Nephron (organoid): Measurements from ENCODE around the gene PGLYRP3.
A peak's percentile ranks its signal among the peaks of the same experiment; 100 is the strongest.

Experiments used
- H3K27ac Mint-ChIP-seq, 3 experiments: 2 replicates each; pipeline ENCODE4 v1.8.0; 2020; ENCODE audit warnings: mixed read lengths in 3 of 3, mild to moderate bottlenecking in 2 of 3, moderate library complexity in 1 of 3
- H3K27me3 Mint-ChIP-seq: 2 replicates; pipeline ENCODE4 v1.8.0; 2021; ENCODE audit warnings: low read depth, mild to moderate bottlenecking, moderate library complexity, mixed read lengths
- H3K36me3 Mint-ChIP-seq: 2 replicates; pipeline ENCODE4 v1.8.0; 2020; ENCODE audit warnings: low read depth, mixed read lengths
- H3K4me1 Mint-ChIP-seq: 2 replicates; pipeline ENCODE4 v1.8.0; 2020; ENCODE audit warnings: mixed read lengths
- H3K4me3 Mint-ChIP-seq, 3 experiments: 2 replicates each; pipeline ENCODE4 v1.8.0; 2020; ENCODE audit warnings: mild to moderate bottlenecking in 3 of 3, mixed read lengths in 3 of 3, moderate library complexity in 2 of 3
- H3K9me3 Mint-ChIP-seq: 2 replicates; pipeline ENCODE4 v1.8.0; 2020; ENCODE audit warnings: mixed read lengths
- CTCF ChIP-seq, 3 experiments: fragments of 200-600 bp; sonication (generic); IDR thresholded peaks; one replicate each; pipeline ENCODE4 v1.5.0; 2021; ENCODE audit warnings: antibody characterized with exemption in 3 of 3; ENCODE audit not compliant: unreplicated experiment in 3 of 3

The PGLYRP3 gene

GRCh38 chr1:153312570-153313186 is at the start of gene PGLYRP3:
PGLYRP3 (minus strand) TSS chr1:153312952; CDS start chr1:153310665, 2,287 bp downstream.
- H3K27ac Mint-ChIP-seq, result no peak within 1 kb of the TSS
- no peak within 1 kb of the TSS for H3K4me3 Mint-ChIP-seq
- H3K27me3 Mint-ChIP-seq, result peaks cover 7% of the 10 kb centered on the region
- peaks cover 20% of the 10 kb centered on the region for H3K9me3 Mint-ChIP-seq
- H3K4me1 Mint-ChIP-seq, result no peaks in the 10 kb centered on the region
- no peak for TF ChIP-seq CTCF (IDR thresholded peaks at IDR 0.05; ENCODE audit: unreplicated experiment in 3 of 3)
- no peaks in the 10 kb centered on the region for H3K36me3 Mint-ChIP-seq

GRCh38 chr1:153362187-153362775 is 49.5 kb upstream of the PGLYRP3 start:
- Mint-ChIP-seq H3K36me3 (no peaks in the 10 kb centered on the region), H3K27ac (peak overlapping the region in 2 of 3 experiments; percentile 27 to 73), H3K9me3 (no peaks in the 10 kb centered on the region), H3K4me3 (no peak overlapping the region), H3K27me3 (peaks cover 13% of the 10 kb centered on the region), H3K4me1 (no peaks in the 10 kb centered on the region)
- TF ChIP-seq CTCF (IDR thresholded peaks at IDR 0.05; ENCODE audit: unreplicated experiment in 3 of 3), result no peak

GRCh38 chr1:153361480-153362109 is 48.8 kb upstream of the PGLYRP3 start:
- no peaks in the 10 kb centered on the region for H3K4me1 Mint-ChIP-seq

GRCh38 chr1:153360592-153361479 is 48.1 kb upstream of the PGLYRP3 start:
- Mint-ChIP-seq H3K36me3 (no peaks in the 10 kb centered on the region), H3K4me3 (no peak overlapping the region), H3K27me3 (peaks cover 9% of the 10 kb centered on the region), H3K9me3 (no peaks in the 10 kb centered on the region), H3K27ac (peak overlapping the region in 1 of 3 experiments; percentile 68), H3K4me1 (no peaks in the 10 kb centered on the region)
- no peak for TF ChIP-seq CTCF (IDR thresholded peaks at IDR 0.05; ENCODE audit: unreplicated experiment in 3 of 3)

More at GRCh38 chr1:153361480-153362109, 48.8 kb upstream of the PGLYRP3 start:
- Mint-ChIP-seq H3K36me3 (no peaks in the 10 kb centered on the region), H3K27me3 (peaks cover 13% of the 10 kb centered on the region), H3K27ac (peak overlapping the region in 1 of 3 experiments; percentile 68), H3K9me3 (no peaks in the 10 kb centered on the region), H3K4me3 (no peak overlapping the region)
- no peak for TF ChIP-seq CTCF (IDR thresholded peaks at IDR 0.05; ENCODE audit: unreplicated experiment in 3 of 3)

- Mint-ChIP-seq H3K27ac (peak overlapping the region in 1 of 3 experiments; percentile 46), H3K4me1 (no peaks in the 10 kb centered on the region), H3K4me3 (no peak overlapping the region), H3K36me3 (no peaks in the 10 kb centered on the region), H3K27me3 (peaks cover 9% of the 10 kb centered on the region), H3K9me3 (no peaks in the 10 kb centered on the region)
- TF ChIP-seq CTCF (IDR thresholded peaks at IDR 0.05; ENCODE audit: unreplicated experiment in 3 of 3), result no peak
Observed at GRCh38 chr1:153360190-153360589, 47.4 kb upstream of the PGLYRP3 start.
